Parathyroid adenoma (tissue), 2 donors: ENCODE results near the gene RND3.
A peak's percentile ranks its signal among the peaks of the same experiment; 100 is the strongest.

Source experiments
- H2AFZ ChIP-seq: fragments of 300-600 bp; sonication (generic); one replicate; pipeline ENCODE4 v1.7.0; 2017; ENCODE audit warnings: antibody characterized with exemption, mild to moderate bottlenecking
- H3K27ac ChIP-seq: fragments of 300-600 bp; sonication (generic); one replicate; pipeline ENCODE4 v1.7.0; 2017
- H3K27me3 ChIP-seq: fragments of 300-600 bp; sonication (generic); one replicate; pipeline ENCODE4 v1.7.0; 2017; ENCODE audit warnings: low read length; ENCODE audit not compliant: control insufficient read depth, insufficient read depth
- H3K36me3 ChIP-seq: fragments of 300-600 bp; sonication (generic); one replicate; pipeline ENCODE4 v1.7.0; 2017; ENCODE audit warnings: low read length; ENCODE audit not compliant: control insufficient read depth, insufficient read depth
- H3K4me1 ChIP-seq: fragments of 300-600 bp; sonication (generic); one replicate; pipeline ENCODE4 v1.7.0; 2017; ENCODE audit warnings: control low read depth
- H3K4me2 ChIP-seq: fragments of 300-600 bp; sonication (generic); one replicate; pipeline ENCODE4 v1.7.0; 2017; ENCODE audit warnings: low read length
- H3K4me3 ChIP-seq: fragments of 300-600 bp; sonication (generic); one replicate; pipeline ENCODE4 v1.7.0; 2017; ENCODE audit warnings: low read depth, low read length
- H3K79me2 ChIP-seq: fragments of 300-600 bp; sonication (generic); one replicate; pipeline ENCODE4 v1.7.0; 2017; ENCODE audit warnings: control low read depth
- H3K9ac ChIP-seq: fragments of 300-600 bp; sonication (generic); one replicate; pipeline ENCODE4 v1.7.0; 2017; ENCODE audit warnings: mild to moderate bottlenecking
- H3K9me3 ChIP-seq: fragments of 300-600 bp; sonication (generic); one replicate; pipeline ENCODE4 v1.7.0; 2017; ENCODE audit warnings: low read length; ENCODE audit not compliant: control insufficient read depth
- TF ChIP-seq, protein P1 (sequence below): fragments of 300-600 bp; sonication (generic); IDR thresholded peaks from one replicate; pipeline ENCODE4 v1.7.0; 2017; ENCODE audit warnings: antibody characterized with exemption, mild to moderate bottlenecking
- donor health status: primary hyperparathyroidism.

RND3 gene, protein sequence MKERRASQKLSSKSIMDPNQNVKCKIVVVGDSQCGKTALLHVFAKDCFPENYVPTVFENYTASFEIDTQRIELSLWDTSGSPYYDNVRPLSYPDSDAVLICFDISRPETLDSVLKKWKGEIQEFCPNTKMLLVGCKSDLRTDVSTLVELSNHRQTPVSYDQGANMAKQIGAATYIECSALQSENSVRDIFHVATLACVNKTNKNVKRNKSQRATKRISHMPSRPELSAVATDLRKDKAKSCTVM

DNA sequence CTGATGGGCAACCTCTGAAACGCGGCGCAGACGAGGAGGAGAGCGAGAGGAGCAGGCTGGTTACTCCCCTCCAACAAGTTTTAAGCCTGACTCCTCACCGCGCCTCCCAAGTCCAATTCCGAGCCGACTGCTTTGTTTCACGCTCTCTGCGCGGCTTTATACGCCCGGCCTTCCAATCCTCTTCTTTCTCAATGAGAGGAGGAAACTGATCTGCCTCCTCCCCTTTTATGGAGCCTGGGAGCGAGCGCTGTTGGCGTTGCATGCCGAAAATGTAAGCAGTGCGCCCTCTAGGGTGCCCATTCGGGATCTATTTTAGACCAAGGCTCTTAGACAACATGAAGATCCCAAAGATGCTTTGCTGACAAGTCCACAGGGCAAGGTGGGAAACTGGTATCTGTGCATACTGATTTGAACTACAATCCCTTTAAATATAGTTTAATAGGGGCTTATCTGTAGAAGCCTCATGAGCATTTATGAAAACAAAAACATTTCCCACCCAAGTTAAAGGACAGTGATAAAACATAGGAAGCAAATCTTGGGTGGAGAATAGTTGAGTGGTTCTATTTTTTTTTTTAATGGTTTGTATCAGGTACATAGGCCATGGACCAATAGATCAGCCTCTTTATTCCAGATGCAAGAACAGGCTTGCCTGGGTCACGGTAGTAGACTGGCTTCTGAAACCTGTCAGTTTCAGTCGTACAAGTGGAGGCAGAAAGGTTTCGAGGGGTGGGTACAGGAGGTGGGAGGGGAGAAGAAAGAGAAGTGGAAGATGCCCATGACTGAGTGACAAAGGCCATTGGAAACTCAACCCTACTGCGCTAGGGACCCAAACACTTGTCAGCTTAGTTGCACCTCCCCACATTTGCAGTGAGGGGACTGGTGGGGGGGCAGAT, at the start of gene RND3:
Gene RND3, minus strand, starts transcription at position 131 of the 893 bp plus-strand sequence. CDS start 250 bp downstream, outside the sequence.
- Histone ChIP-seq H3K27me3 (no peaks in the 10 kb centered on the region), H3K4me1 (no peaks in the 10 kb centered on the region), H2AFZ (peak within 1 kb of the TSS; percentile 87), H3K4me3 (peak within 1 kb of the TSS; percentile 70), H3K9ac (no peak within 1 kb of the TSS), H3K9me3 (no peaks in the 10 kb centered on the region), H3K4me2 (peak within 1 kb of the TSS; percentile 90), H3K36me3 (no peaks in the 10 kb centered on the region), H3K27ac (peak within 1 kb of the TSS; percentile 16), H3K79me2 (no peaks in the 10 kb centered on the region)
- TF ChIP-seq, protein P1, sequence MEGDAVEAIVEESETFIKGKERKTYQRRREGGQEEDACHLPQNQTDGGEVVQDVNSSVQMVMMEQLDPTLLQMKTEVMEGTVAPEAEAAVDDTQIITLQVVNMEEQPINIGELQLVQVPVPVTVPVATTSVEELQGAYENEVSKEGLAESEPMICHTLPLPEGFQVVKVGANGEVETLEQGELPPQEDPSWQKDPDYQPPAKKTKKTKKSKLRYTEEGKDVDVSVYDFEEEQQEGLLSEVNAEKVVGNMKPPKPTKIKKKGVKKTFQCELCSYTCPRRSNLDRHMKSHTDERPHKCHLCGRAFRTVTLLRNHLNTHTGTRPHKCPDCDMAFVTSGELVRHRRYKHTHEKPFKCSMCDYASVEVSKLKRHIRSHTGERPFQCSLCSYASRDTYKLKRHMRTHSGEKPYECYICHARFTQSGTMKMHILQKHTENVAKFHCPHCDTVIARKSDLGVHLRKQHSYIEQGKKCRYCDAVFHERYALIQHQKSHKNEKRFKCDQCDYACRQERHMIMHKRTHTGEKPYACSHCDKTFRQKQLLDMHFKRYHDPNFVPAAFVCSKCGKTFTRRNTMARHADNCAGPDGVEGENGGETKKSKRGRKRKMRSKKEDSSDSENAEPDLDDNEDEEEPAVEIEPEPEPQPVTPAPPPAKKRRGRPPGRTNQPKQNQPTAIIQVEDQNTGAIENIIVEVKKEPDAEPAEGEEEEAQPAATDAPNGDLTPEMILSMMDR = peak; percentile 81

DNA sequence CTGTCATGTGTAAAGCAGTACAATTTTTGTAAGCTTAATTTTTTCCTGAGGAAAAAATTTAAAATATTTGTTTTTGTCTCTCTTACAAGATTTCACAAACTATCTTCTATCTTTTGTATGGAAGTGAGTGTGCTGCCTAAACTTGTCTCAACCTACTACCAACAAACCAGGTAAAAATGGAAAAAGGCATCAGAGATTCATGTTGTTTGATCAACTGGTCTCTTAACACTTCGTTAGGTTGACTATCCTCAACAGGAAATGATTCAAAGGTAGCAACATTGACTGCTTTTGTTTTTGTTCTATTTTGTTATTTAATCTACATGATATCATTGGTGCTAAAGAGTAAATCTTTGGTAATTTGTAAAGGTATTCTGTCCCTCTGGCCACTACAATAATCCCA, 47.7 kb upstream of the RND3 start:
- H3K27ac ChIP-seq = no peak overlapping the region
- no peaks in the 10 kb centered on the region for H3K4me1 ChIP-seq
- no peaks in the 10 kb centered on the region for H3K79me2 ChIP-seq
- H3K27me3 ChIP-seq = no peaks in the 10 kb centered on the region
- no peak overlapping the region for H3K4me3 ChIP-seq
- no peaks in the 10 kb centered on the region for H3K9me3 ChIP-seq
- TF ChIP-seq, protein P1 = no peak
- H3K4me2 ChIP-seq = no peak overlapping the region
- H3K9ac ChIP-seq = no peak overlapping the region
- no peak overlapping the region for H2AFZ ChIP-seq
- H3K36me3 ChIP-seq = no peaks in the 10 kb centered on the region

DNA sequence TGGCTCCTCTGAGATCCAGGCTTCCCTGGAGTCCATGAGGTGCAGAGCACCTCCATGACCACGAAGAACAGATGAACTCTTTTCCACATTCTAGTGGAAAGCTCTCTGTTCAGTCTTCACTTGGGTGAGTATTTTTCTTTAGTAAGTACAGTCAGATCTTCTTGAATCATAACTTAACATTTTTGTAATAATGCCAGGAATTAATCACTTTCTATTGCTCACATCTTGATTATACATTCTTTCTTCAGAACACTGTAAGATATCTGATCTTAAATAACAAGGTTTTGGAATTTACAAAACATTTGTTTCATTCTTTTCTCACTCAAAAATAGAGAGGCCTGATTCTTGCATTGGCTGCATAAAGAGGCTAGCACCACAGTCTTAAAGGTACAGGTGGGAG, 45.4 kb upstream of the RND3 start:
- H3K27me3 ChIP-seq = no peaks in the 10 kb centered on the region
- TF ChIP-seq, protein P1 = no peak
- H3K4me2 ChIP-seq = no peak overlapping the region
- H3K79me2 ChIP-seq = no peaks in the 10 kb centered on the region
- no peak overlapping the region for H2AFZ ChIP-seq
- no peaks in the 10 kb centered on the region for H3K4me1 ChIP-seq
- no peaks in the 10 kb centered on the region for H3K36me3 ChIP-seq
- no peak overlapping the region for H3K9ac ChIP-seq
- no peak overlapping the region for H3K27ac ChIP-seq
- no peaks in the 10 kb centered on the region for H3K9me3 ChIP-seq
- no peak overlapping the region for H3K4me3 ChIP-seq

DNA sequence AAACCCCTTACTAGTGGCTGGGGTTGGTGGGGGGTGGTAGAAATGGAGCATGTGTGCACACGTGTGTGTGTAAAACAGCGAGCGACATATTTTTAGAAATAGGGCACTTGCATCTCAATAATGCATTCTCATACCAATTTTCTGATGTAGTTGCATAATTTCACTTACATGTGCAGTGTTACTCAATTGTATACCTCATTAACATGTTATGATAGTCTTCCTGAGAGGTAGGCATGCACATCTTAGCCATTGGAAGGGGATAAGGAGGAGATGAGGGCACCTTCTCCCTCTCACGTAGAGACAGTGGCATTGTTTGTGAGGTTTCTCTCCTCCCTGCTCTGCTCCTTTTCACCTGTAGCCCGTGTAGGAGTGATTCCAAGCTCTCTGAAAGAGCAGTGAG, 44.6 kb upstream of the RND3 start:
- TF ChIP-seq, protein P1 = no peak
- no peaks in the 10 kb centered on the region for H3K9me3 ChIP-seq
- no peak overlapping the region for H3K4me3 ChIP-seq
- no peaks in the 10 kb centered on the region for H3K4me1 ChIP-seq
- no peaks in the 10 kb centered on the region for H3K79me2 ChIP-seq
- no peak overlapping the region for H3K4me2 ChIP-seq
- no peak overlapping the region for H3K9ac ChIP-seq
- no peak overlapping the region for H3K27ac ChIP-seq
- H2AFZ ChIP-seq = no peak overlapping the region
- H3K27me3 ChIP-seq = no peaks in the 10 kb centered on the region
- no peaks in the 10 kb centered on the region for H3K36me3 ChIP-seq
